ENCODE results near the gene FABP6. TPM values are rescaled to one million over a fixed set of nuclear protein-coding genes. Genes with fewer than 3 reads are reported as not detected.

FABP6 gene
- total and polyA plus RNA-seq, 9 of the 15 experiments (the other 6 are each of a cell fraction or from before 2014, with no cell fraction given) = 0.11 to 0.33 (median 0.21) TPM; not detected in 4

DNA sequence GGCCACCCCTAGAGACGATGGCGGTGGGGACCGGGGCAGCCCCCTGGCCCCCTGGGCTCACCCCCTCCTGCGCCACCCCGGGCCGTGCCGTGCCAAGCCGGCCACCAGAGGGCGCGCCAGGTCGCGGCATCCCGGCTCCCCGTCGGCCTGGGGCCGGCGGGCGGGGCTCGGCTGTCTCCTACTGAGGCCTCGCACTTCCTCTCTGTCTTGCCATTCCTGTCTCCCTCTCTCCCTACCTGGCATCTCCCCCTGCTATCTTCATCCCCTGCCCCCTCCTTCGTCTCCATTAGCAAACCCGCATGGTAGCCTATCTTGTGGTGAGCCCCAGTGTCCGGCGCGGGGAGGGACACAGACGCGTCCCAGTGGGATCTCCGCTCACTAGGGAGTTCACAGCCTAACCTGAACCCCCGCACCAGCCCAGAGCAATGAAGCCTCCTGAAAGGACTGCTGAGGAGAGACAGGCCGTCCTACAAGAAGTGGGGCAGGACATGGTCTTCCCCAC is 29.8 kb upstream of the FABP6 start (continued):
- TF ChIP-seq, protein P1, sequence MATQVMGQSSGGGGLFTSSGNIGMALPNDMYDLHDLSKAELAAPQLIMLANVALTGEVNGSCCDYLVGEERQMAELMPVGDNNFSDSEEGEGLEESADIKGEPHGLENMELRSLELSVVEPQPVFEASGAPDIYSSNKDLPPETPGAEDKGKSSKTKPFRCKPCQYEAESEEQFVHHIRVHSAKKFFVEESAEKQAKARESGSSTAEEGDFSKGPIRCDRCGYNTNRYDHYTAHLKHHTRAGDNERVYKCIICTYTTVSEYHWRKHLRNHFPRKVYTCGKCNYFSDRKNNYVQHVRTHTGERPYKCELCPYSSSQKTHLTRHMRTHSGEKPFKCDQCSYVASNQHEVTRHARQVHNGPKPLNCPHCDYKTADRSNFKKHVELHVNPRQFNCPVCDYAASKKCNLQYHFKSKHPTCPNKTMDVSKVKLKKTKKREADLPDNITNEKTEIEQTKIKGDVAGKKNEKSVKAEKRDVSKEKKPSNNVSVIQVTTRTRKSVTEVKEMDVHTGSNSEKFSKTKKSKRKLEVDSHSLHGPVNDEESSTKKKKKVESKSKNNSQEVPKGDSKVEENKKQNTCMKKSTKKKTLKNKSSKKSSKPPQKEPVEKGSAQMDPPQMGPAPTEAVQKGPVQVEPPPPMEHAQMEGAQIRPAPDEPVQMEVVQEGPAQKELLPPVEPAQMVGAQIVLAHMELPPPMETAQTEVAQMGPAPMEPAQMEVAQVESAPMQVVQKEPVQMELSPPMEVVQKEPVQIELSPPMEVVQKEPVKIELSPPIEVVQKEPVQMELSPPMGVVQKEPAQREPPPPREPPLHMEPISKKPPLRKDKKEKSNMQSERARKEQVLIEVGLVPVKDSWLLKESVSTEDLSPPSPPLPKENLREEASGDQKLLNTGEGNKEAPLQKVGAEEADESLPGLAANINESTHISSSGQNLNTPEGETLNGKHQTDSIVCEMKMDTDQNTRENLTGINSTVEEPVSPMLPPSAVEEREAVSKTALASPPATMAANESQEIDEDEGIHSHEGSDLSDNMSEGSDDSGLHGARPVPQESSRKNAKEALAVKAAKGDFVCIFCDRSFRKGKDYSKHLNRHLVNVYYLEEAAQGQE (IDR thresholded peaks at IDR 0.05; ENCODE audit: borderline replicate concordance) = peak; percentile 89
- TF ChIP-seq, protein P1 (CRISPR knock-in tag; IDR thresholded peaks at IDR 0.05; ENCODE audit: low read depth) = no peak
- TF ChIP-seq ARNT (IDR thresholded peaks at IDR 0.05) (no peak), ZNF717 (CRISPR knock-in tag; IDR thresholded peaks at IDR 0.05) (no peak), CXXC5 (CRISPR knock-in tag; IDR thresholded peaks at IDR 0.05) (peak; percentile 65), ZNF347 (CRISPR knock-in tag; IDR thresholded peaks at IDR 0.05; ENCODE audit: low read depth) (no peak), TBL1XR1 (IDR thresholded peaks at IDR 0.05; ENCODE audit: low read length in 2 of 2) (no peak), SNRNP70 (optimal IDR thresholded peaks at IDR 0.05; ENCODE audit: low read depth, low read length) (no peak), ZNF764 (CRISPR knock-in tag; IDR thresholded peaks at IDR 0.05; ENCODE audit: low read depth) (no peak)
- TF ChIP-seq, protein P2, sequence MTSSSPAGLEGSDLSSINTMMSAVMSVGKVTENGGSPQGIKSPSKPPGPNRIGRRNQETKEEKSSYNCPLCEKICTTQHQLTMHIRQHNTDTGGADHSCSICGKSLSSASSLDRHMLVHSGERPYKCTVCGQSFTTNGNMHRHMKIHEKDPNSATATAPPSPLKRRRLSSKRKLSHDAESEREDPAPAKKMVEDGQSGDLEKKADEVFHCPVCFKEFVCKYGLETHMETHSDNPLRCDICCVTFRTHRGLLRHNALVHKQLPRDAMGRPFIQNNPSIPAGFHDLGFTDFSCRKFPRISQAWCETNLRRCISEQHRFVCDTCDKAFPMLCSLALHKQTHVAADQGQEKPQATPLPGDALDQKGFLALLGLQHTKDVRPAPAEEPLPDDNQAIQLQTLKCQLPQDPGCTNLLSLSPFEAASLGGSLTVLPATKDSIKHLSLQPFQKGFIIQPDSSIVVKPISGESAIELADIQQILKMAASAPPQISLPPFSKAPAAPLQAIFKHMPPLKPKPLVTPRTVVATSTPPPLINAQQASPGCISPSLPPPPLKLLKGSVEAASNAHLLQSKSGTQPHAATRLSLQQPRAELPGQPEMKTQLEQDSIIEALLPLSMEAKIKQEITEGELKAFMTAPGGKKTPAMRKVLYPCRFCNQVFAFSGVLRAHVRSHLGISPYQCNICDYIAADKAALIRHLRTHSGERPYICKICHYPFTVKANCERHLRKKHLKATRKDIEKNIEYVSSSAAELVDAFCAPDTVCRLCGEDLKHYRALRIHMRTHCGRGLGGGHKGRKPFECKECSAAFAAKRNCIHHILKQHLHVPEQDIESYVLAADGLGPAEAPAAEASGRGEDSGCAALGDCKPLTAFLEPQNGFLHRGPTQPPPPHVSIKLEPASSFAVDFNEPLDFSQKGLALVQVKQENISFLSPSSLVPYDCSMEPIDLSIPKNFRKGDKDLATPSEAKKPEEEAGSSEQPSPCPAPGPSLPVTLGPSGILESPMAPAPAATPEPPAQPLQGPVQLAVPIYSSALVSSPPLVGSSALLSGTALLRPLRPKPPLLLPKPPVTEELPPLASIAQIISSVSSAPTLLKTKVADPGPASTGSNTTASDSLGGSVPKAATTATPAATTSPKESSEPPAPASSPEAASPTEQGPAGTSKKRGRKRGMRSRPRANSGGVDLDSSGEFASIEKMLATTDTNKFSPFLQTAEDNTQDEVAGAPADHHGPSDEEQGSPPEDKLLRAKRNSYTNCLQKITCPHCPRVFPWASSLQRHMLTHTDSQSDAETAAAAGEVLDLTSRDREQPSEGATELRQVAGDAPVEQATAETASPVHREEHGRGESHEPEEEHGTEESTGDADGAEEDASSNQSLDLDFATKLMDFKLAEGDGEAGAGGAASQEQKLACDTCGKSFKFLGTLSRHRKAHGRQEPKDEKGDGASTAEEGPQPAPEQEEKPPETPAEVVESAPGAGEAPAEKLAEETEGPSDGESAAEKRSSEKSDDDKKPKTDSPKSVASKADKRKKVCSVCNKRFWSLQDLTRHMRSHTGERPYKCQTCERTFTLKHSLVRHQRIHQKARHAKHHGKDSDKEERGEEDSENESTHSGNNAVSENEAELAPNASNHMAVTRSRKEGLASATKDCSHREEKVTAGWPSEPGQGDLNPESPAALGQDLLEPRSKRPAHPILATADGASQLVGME (CRISPR knock-in tag; IDR thresholded peaks at IDR 0.05) = no peak
- TF ChIP-seq, protein P3, sequence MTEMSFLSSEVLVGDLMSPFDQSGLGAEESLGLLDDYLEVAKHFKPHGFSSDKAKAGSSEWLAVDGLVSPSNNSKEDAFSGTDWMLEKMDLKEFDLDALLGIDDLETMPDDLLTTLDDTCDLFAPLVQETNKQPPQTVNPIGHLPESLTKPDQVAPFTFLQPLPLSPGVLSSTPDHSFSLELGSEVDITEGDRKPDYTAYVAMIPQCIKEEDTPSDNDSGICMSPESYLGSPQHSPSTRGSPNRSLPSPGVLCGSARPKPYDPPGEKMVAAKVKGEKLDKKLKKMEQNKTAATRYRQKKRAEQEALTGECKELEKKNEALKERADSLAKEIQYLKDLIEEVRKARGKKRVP (CRISPR knock-in tag; IDR thresholded peaks at IDR 0.05) = no peak
- TF ChIP-seq, protein P4, sequence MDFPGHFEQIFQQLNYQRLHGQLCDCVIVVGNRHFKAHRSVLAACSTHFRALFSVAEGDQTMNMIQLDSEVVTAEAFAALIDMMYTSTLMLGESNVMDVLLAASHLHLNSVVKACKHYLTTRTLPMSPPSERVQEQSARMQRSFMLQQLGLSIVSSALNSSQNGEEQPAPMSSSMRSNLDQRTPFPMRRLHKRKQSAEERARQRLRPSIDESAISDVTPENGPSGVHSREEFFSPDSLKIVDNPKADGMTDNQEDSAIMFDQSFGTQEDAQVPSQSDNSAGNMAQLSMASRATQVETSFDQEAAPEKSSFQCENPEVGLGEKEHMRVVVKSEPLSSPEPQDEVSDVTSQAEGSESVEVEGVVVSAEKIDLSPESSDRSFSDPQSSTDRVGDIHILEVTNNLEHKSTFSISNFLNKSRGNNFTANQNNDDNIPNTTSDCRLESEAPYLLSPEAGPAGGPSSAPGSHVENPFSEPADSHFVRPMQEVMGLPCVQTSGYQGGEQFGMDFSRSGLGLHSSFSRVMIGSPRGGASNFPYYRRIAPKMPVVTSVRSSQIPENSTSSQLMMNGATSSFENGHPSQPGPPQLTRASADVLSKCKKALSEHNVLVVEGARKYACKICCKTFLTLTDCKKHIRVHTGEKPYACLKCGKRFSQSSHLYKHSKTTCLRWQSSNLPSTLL (IDR thresholded peaks at IDR 0.05) = no peak

Measured in K562 (cell line).